Breast epithelium (tissue), 4 donors: ENCODE results near the gene ATP7A. TPM values are rescaled to one million over a fixed set of nuclear protein-coding genes. Genes with fewer than 3 reads are reported as not detected.

Source experiments
- DNase-seq, 2 donors: peaks; one replicate each; pipeline ENCODE4 v3.0.0-alpha.2; 2019; ENCODE audit warnings: low spot score in 2 of 2
- H3K27ac ChIP-seq, 2 donors: fragments of 200-600 bp; sonication (generic) in 1 of 2; one replicate each; pipeline ENCODE4 v1.5.1; 2016 to 2019; ENCODE audit warnings: mild to moderate bottlenecking in 1 of 2
- H3K27me3 ChIP-seq, 2 donors: fragments of 200-600 bp; sonication (generic) in 1 of 2; one replicate each; pipeline versions ENCODE4 v1.5.1 to v1.6.0; 2017 to 2019; ENCODE audit warnings: control low read depth in 1 of 2, mild to moderate bottlenecking in 1 of 2
- H3K36me3 ChIP-seq: fragments of 200-600 bp; one replicate; pipeline ENCODE4 v1.5.1; 2019
- H3K4me1 ChIP-seq, 2 donors: fragments of 200-600 bp; sonication (generic); one replicate each; pipeline ENCODE4 v1.5.1; 2016 to 2019; ENCODE audit warnings: control low read depth in 1 of 2
- H3K4me3 ChIP-seq, 3 donors: fragments of 200-600 bp; sonication (generic); 1 replicate in 2 of 3; 2 replicates in 1 of 3; pipeline ENCODE4 v1.5.1; 2016 to 2019; ENCODE audit warnings: mild to moderate bottlenecking in 3 of 3, moderate library complexity in 2 of 3
- H3K9me3 ChIP-seq, 2 donors: fragments of 200-600 bp; sonication (generic) in 1 of 2; one replicate each; pipeline ENCODE4 v1.5.1; 2016 to 2019; ENCODE audit warnings: control low read depth in 1 of 2
- POLR2A ChIP-seq: fragments of 450-650 bp; IDR thresholded peaks from one replicate; pipeline ENCODE4 v1.6.1; 2016; ENCODE audit warnings: antibody characterized with exemption, mild to moderate bottlenecking, moderate library complexity
- POLR2AphosphoS5 ChIP-seq, 3 donors: sonication (generic); formaldehyde crosslinking; IDR thresholded peaks; one replicate each; pipeline ENCODE4 v1.6.1; 2017; ENCODE audit warnings: antibody characterized with exemption in 3 of 3
- intact Hi-C: fragments of 100-400 bp; cut with DNase I; formaldehyde crosslinking; loops from one replicate; pipeline ENCODE4 v1.15.1; 2023; ENCODE audit warnings: low total_unique reads
- total RNA-seq, 3 donors: library from RNA; depleted of rRNA; stranded (reverse); fragments of >200 nt; gene quantifications; one replicate each; pipeline ENCODE4 v1.1.0, GENCODE V29; 2016
- TF ChIP-seq, protein P1 (sequence below), 3 donors: fragments of 450-650 bp; IDR thresholded peaks; one replicate each; pipeline ENCODE4 v1.5.1; 2016 to 2017; ENCODE audit warnings: antibody characterized with exemption in 3 of 3, mild to moderate bottlenecking in 3 of 3, moderate library complexity in 3 of 3

ATP7A gene
- total RNA-seq, 3 donors from 2014 or later = 9.4 to 23.7 (median 16.4) TPM

DNA sequence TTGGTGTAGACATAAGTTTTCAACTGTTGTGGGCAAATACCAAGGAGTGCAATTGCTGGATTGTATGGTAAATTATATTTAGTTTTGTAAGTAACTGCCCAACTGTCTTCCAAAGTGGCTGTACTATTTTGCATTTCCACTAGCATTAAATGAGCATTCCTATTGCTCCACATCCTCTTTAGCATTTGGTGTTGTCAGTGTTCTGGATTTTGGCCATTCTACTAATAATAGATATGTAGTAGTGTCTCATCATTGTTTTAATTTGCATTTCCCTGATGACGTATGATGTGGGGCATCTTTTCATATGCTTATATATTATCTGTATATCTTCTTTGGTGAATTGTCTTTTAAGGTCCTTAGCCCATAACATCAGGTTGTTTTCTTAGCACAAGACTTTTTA is 41.7 kb downstream of the ATP7A start:
- Histone ChIP-seq H3K4me1 (no peaks in the 10 kb centered on the region), H3K27me3 (no peaks in the 10 kb centered on the region), H3K9me3 (no peaks in the 10 kb centered on the region), H3K4me3 (no peak overlapping the region), H3K36me3 (no peaks in the 10 kb centered on the region), H3K27ac (no peak overlapping the region)
- intact Hi-C loops = no loop called here
- TF ChIP-seq POLR2A = no peak
- TF ChIP-seq, protein P1, sequence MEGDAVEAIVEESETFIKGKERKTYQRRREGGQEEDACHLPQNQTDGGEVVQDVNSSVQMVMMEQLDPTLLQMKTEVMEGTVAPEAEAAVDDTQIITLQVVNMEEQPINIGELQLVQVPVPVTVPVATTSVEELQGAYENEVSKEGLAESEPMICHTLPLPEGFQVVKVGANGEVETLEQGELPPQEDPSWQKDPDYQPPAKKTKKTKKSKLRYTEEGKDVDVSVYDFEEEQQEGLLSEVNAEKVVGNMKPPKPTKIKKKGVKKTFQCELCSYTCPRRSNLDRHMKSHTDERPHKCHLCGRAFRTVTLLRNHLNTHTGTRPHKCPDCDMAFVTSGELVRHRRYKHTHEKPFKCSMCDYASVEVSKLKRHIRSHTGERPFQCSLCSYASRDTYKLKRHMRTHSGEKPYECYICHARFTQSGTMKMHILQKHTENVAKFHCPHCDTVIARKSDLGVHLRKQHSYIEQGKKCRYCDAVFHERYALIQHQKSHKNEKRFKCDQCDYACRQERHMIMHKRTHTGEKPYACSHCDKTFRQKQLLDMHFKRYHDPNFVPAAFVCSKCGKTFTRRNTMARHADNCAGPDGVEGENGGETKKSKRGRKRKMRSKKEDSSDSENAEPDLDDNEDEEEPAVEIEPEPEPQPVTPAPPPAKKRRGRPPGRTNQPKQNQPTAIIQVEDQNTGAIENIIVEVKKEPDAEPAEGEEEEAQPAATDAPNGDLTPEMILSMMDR (IDR thresholded peaks at IDR 0.05) = no peak
- TF ChIP-seq POLR2AphosphoS5 (IDR thresholded peaks at IDR 0.05) = no peak
- DNase-seq = no peak

DNA sequence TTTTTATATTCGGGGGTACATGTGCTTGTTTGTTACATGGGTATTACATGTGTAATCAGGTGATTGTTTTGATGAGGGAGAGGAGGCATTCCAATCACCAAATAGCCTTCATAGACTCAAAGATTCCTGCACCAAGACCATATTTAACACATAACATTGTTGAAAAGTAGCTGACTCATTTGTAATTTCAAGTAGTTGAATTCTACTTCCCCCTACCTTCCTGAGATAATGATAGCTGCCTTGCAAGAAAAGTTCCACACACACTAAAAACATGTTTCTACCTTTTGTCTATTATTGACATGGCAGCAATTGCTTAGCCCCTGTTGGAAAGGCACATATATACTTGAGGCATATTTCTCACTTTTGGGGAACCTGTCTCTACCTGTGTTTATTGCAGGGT is 42.8 kb downstream of the ATP7A start:
- no peaks in the 10 kb centered on the region for H3K4me1 ChIP-seq
- DNase-seq = no peak
- TF ChIP-seq POLR2A (no peak), POLR2AphosphoS5 (IDR thresholded peaks at IDR 0.05) (no peak)
- TF ChIP-seq, protein P1 (IDR thresholded peaks at IDR 0.05) = no peak
- H3K27ac ChIP-seq = no peak overlapping the region
- H3K4me3 ChIP-seq = no peak overlapping the region
- no peaks in the 10 kb centered on the region for H3K27me3 ChIP-seq
- H3K36me3 ChIP-seq = no peaks in the 10 kb centered on the region
- H3K9me3 ChIP-seq = peaks cover 4% of the 10 kb centered on the region in 2 donors
- intact Hi-C loops = no loop called here

DNA sequence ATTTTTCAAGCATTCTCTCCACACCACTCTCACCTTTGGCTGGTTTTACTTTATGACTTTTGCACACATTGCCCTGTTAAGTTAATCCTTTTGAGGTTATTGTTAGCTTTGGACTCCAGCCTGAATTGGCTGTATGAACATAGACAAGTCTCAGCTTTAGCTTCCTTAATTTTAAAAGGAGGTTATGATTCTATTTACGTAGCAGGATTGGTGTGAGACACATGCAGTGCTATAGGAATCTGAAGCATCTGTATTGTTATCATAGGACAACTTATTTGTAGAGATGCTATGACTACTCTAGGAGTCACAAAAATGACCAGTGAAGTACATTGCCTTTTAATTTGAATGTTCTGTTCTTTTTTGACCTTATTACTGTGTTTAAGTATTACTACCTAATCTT is 43.2 kb downstream of the ATP7A start:
- H3K4me1 ChIP-seq = no peaks in the 10 kb centered on the region
- H3K36me3 ChIP-seq = no peaks in the 10 kb centered on the region
- no peak for DNase-seq
- TF ChIP-seq POLR2A (no peak), POLR2AphosphoS5 (IDR thresholded peaks at IDR 0.05) (no peak)
- TF ChIP-seq, protein P1 (IDR thresholded peaks at IDR 0.05) = no peak
- intact Hi-C loops = no loop called here
- H3K27ac ChIP-seq = no peak overlapping the region
- peaks cover 5 to 8% of the 10 kb centered on the region in 2 donors for H3K9me3 ChIP-seq
- no peaks in the 10 kb centered on the region for H3K27me3 ChIP-seq
- H3K4me3 ChIP-seq = no peak overlapping the region

DNA sequence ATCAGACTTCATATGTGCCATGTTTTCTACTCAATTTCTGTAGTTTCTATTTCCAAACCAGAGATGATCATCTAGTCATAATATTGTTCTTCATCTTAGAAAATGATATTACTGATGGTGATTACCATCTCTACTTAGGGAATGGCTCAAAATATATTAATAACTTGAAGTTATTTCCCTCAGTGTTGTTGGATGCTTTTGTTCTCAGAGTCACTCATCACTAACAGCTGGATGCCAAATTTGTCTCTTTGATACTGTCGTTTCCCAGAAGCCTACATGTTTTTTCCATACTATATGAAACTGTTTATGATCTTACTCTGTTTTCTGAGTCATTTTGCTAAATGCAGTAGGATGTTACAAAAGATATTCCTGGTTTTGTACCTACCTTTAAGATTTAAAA is 50.1 kb downstream of the ATP7A start:
- Histone ChIP-seq H3K4me3 (no peak overlapping the region), H3K9me3 (peaks cover 5 to 11% of the 10 kb centered on the region in 2 donors), H3K27me3 (no peaks in the 10 kb centered on the region), H3K36me3 (no peaks in the 10 kb centered on the region), H3K4me1 (no peaks in the 10 kb centered on the region), H3K27ac (no peak overlapping the region)
- DNase-seq = no peak
- TF ChIP-seq POLR2AphosphoS5 (IDR thresholded peaks at IDR 0.05) = no peak
- TF ChIP-seq POLR2A = no peak
- TF ChIP-seq, protein P1 (IDR thresholded peaks at IDR 0.05) = no peak
- intact Hi-C loops = no loop called here

DNA sequence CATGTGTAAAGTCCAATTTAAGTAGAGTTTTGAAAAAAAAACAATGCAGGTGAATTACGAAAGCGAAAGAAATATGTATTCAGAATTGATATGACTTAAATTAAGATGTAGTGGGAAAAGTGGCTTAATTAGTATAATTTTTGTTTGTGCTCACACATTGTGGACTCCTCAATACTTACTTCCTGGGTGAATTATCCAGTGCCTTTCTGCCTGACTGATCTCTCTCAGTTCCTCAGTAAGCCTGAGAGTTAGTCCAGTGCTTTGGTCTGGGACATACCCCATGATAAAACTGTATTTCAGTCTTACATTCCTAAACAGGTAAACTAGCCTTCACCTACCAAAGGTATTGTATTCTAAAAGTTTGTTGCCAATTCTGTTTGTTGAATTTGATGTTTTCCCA is 50.6 kb downstream of the ATP7A start:
- TF ChIP-seq POLR2A (no peak), POLR2AphosphoS5 (IDR thresholded peaks at IDR 0.05) (no peak)
- TF ChIP-seq, protein P1 (IDR thresholded peaks at IDR 0.05) = no peak
- Histone ChIP-seq H3K27ac (no peak overlapping the region), H3K36me3 (no peaks in the 10 kb centered on the region), H3K9me3 (peaks cover 5 to 11% of the 10 kb centered on the region in 2 donors), H3K4me3 (no peak overlapping the region), H3K27me3 (no peaks in the 10 kb centered on the region), H3K4me1 (no peaks in the 10 kb centered on the region)
- DNase-seq = no peak
- intact Hi-C loops = no loop called here
